Posterior vena cava (tissue), 2 donors: ENCODE data around the gene PRKCH. TPM values are rescaled to one million over a fixed set of nuclear protein-coding genes. Genes with fewer than 3 reads are reported as not detected.
"Not testable (repeated sequence)": the region's sequence is repeated elsewhere in the genome, so short reads cannot be mapped to it uniquely, and the experiment has no call there.

Source experiments
- DNase-seq: peaks from one replicate; pipeline ENCODE4 v3.0.0-alpha.2; 2020; ENCODE audit warnings: low spot score
- intact Hi-C, 2 donors: fragments of 100-400 bp; cut with DNase I; formaldehyde crosslinking; loops; one replicate each; pipeline versions ENCODE4 v1.14.1 to v1.14.2; 2022 to 2023
- total RNA-seq, 2 donors: library from RNA; stranded (reverse); fragmentation: NEBNext Ultra II Directional; extraction: Animal tissue kit (Norgen Biotek cat#: 25700); gene quantifications; one replicate each; pipeline ENCODE4 v1.2.1, GENCODE V29; 2021
- donor health status: DM: yes; HTN: yes; CAD: no.
- donor health status: DM: yes; HTN: yes; CAD: no.

The PRKCH gene
- total RNA-seq, 2 donors from 2014 or later, result 37.3 to 37.5 TPM

- peak; percentile 88 for DNase-seq
- intact Hi-C loops, result loop anchor here in 1 of 2 donors (10.0 kb wide), 1 partner anchor 69 kb away; no protein-coding TSS in a partner anchor
Measured at GRCh38 chr14:61525293-61526011, 204.1 kb downstream of the PRKCH start.

- intact Hi-C loops, result loop anchor here in 1 of 2 donors (10.0 kb wide), 1 partner anchor 68 kb away; no protein-coding TSS in a partner anchor
- no peak for DNase-seq
Measured at GRCh38 chr14:61526405-61527312, 205.3 kb downstream of the PRKCH start.

GRCh38 chr14:61527325-61528100 lies 206.1 kb downstream of the PRKCH start:
- no peak for DNase-seq
- intact Hi-C loops, result loop anchor here in 1 of 2 donors (10.0 kb wide), 1 partner anchor 67 kb away; no protein-coding TSS in a partner anchor

DNA sequence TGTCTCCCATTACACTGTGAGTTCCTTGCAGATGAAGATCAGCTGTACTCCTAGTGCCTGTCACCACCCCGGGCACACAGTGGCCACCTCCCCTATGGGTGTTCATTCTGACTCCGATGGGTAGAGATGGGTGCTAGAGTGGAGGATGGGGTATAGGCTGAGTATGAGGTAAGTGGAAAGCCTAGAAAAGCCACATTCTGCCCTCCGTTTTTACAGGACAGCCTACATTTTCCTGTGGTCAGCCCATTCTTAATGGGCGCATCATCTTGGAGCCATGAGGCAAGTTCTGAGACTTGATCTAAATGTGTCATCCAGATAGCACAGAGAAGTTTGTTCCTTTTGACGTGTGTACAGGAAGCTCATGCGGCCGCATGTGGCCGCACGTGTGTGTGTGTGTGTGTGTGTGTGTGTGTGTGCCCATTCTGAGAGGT lies 207.2 kb downstream of the PRKCH start:
- intact Hi-C loops, result loop anchor here in 1 of 2 donors (10.0 kb wide), 1 partner anchor 66 kb away; no protein-coding TSS in a partner anchor
- DNase-seq, result no peak

DNA sequence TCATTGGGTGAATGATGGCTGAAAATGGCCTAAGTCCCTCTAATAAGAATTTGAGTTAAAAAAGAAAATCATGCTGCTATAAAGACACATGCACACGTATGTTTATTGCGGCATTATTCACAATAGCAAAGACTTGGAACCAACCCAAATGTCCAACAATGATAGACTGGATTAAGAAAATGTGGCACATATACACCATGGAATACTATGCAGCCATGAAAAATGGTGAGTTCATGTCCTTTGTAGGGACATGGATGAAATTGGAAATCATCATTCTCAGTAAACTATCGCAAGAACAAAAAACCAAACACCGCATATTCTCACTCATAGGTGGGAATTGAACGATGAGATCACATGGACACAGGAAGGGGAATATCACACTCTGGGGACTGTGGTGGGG lies 208.0 kb downstream of the PRKCH start:
- DNase-seq, result not testable (repeated sequence)
- intact Hi-C loops, result loop anchor here in 1 of 2 donors (10.0 kb wide), 1 partner anchor 65 kb away; no protein-coding TSS in a partner anchor

GRCh38 chr14:61530296-61530695 lies 208.9 kb downstream of the PRKCH start:
- intact Hi-C loops, result no loop called here
- DNase-seq, result no peak

- intact Hi-C loops, result no loop called here
Measured at GRCh38 chr14:61530896-61531295, 209.5 kb downstream of the PRKCH start.

GRCh38 chr14:61531465-61532122 lies 210.2 kb downstream of the PRKCH start:
- intact Hi-C loops, result no loop called here
- no peak for DNase-seq

More at GRCh38 chr14:61530896-61531295, 209.5 kb downstream of the PRKCH start:
- no peak for DNase-seq

- no peak for DNase-seq
- intact Hi-C loops, result no loop called here
Measured at GRCh38 chr14:61532123-61532505, 210.7 kb downstream of the PRKCH start.

- DNase-seq, result no peak
- intact Hi-C loops, result no loop called here
Measured at GRCh38 chr14:61532763-61533162, 211.4 kb downstream of the PRKCH start.

DNA sequence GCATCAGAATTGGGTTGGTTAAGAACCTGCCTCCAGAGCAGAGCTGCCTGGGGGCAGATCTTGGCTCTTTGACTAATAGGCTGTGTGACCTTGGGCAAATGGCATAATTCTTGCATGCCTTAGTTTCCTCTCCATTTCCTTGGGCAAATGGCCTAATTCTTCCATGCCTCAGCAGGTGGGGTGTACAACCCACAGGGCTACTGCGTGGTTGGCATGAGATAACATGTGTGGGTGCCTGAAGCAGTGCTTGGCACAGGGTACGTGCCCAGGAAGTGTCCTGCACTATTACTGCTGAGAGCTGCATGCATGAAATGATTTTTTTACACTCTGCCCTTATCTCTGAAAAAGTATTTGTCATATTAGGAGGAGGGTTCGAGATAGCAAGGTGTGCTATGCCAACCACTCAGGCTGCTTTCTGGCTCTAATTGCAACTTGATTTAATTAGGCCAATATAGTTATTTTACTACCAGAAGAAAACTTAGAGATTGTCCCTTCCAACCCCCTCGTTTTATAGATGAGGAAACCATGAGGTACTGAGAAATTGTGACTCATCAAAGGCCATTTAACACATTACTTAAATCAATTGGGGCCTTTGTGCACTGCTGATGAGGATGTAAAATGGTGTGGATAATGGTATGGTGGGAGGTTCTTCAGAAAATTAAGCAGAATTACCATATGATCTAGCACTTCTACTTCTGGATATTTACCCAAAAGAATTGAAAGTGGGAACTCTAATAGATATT lies 212.3 kb downstream of the PRKCH start:
- DNase-seq, result no peak
- intact Hi-C loops, result no loop called here

DNA sequence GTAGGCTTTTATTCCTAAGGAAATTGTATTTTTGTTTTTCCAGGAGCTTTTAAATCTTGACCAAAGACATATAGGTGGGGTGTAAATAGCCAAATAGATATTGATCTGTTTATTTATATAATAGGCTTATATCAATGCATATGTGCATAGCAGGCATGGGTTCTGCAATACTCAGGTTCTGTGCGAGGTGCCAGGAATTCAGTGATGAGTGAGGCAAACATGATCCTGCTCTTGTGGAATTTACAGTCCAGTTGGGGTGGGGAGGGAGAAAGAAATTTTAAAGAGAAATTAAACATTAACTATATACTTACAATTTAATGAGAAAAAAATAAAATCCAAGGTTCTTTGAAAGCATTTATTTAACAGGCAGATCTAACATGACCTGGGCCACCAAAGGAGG lies 213.7 kb downstream of the PRKCH start:
- intact Hi-C loops, result no loop called here
- no peak for DNase-seq

- intact Hi-C loops, result no loop called here
- DNase-seq, result no peak
Measured at GRCh38 chr14:61535458-61535857, 214.1 kb downstream of the PRKCH start.

- DNase-seq, result no peak
- intact Hi-C loops, result no loop called here
Measured at GRCh38 chr14:61536661-61537562, 215.5 kb downstream of the PRKCH start.

GRCh38 chr14:61537563-61538463 lies 216.4 kb downstream of the PRKCH start:
- DNase-seq, result no peak

DNA sequence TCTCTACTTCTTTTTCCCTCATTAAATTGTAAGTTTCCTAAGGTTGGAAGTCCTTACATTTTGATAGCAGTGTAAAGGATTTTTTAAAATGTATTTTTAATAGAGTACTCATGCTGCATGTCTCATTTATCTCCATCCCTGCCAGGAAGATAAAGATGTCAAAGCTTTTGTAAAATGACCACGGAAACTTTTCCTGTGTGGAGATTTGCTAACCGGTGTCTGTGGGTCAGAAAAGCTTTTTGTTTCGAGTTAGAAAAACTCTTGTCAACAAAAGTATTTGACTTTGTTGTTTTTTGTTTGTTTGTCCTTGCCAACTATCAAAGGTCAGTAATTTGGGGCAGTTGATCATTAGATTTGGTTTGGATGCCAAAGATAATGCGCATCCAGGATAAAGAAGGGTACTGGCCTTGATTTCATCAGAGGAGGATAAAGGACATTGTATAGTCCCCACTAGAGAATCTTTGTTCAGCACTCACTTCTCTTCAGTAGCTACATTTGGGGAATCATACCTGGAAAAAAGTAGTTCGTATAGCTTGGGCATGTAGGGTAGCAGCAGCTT lies 217.2 kb downstream of the PRKCH start:
- intact Hi-C loops, result no loop called here
- no peak for DNase-seq

More at GRCh38 chr14:61537563-61538463, 216.4 kb downstream of the PRKCH start:
- intact Hi-C loops, result no loop called here
